ENCODE results near the gene PRIMPOL.
"Not testable (repeated sequence)": the region's sequence is repeated elsewhere in the genome, so short reads cannot be mapped to it uniquely, and the experiment has no call there.

PRIMPOL gene

GRCh38 chr4:184721254-184721653 lies 71.7 kb downstream of the PRIMPOL start:
- no peak for DNase-seq

GRCh38 chr4:184722798-184723197 lies 73.3 kb downstream of the PRIMPOL start:
- no peak for DNase-seq

GRCh38 chr4:184727430-184727829 lies 77.9 kb downstream of the PRIMPOL start:
- DNase-seq, result no peak

- no peak for DNase-seq
Observed at GRCh38 chr4:184728858-184729257, 79.3 kb downstream of the PRIMPOL start.

GRCh38 chr4:184729946-184730345 lies 80.4 kb downstream of the PRIMPOL start:
- no peak for DNase-seq

- DNase-seq, result no peak
Observed at GRCh38 chr4:184731056-184731455, 81.5 kb downstream of the PRIMPOL start.

GRCh38 chr4:184732126-184732525 lies 82.6 kb downstream of the PRIMPOL start:
- peak; percentile 4 for DNase-seq

GRCh38 chr4:184733654-184734524 lies 84.4 kb downstream of the PRIMPOL start, which contains the start of gene CENPU:
Gene CENPU, minus strand, starts transcription at chr4:184734096. Its CDS starts 34 bp downstream, at chr4:184734062.
- peak; percentile 81 for DNase-seq

- DNase-seq, result no peak
Observed at GRCh38 chr4:184734758-184735157, 85.2 kb downstream of the PRIMPOL start.

GRCh38 chr4:184739575-184739974 lies 90.0 kb downstream of the PRIMPOL start:
- DNase-seq, result not testable (repeated sequence)

- no peak for DNase-seq
Observed at GRCh38 chr4:184740980-184741391, 91.4 kb downstream of the PRIMPOL start.

GRCh38 chr4:184741651-184742050 lies 92.1 kb downstream of the PRIMPOL start:
- not testable (repeated sequence) for DNase-seq

- DNase-seq, result no peak
Observed at GRCh38 chr4:184743650-184744049, 94.1 kb downstream of the PRIMPOL start.

- DNase-seq, result no peak
Observed at GRCh38 chr4:184744236-184744635, 94.7 kb downstream of the PRIMPOL start.

Data from NCI-H187 treated with DMSO at 0.1 percent for 48 hours (cell line).